GM18498 (cell line): ENCODE data around the gene NXNL2.

ENCODE experiments used
- ATAC-seq: cut with Tn5 transposase; IDR thresholded peaks from one replicate; pipeline ENCODE4 v1.9.1; 2021; ENCODE audit warnings: mild to moderate bottlenecking, moderate library complexity; ENCODE audit not compliant: unreplicated experiment

The NXNL2 gene

DNA sequence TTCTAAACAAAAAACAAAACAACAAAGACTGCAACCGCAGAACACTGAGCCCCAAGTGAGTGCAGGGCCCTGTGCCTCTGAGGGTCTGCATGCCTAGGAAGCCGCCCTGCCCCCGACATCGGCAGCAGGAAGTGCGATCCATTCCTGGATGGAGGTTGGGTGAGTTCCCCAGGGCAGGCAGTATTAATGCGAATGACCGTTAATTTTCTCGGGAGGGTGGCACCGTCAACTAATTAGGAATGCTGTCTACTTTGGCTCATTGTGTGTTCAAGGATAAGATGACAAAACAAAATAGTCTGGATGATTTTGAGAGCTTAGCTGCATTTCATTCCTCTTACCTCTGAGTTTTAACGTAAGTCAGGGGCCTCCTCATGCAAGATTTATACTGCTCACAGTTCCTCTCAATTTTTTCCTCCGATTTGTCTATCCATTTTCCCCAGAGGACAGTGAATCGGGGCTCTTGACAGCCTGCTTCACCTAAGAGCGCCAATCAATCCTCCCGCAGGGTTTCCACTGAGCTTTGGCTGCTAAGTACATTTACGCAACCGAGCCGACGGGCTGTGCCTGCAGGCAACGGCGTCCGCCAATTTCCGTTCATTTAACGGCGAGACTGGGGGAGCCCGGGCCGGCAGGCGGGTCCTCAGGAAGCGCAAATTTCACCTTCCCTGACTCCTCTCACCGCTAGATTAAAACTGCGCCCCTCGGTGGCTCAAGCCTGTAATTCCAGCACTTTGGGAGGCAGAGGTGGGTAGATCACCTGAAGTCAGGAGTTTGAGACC lies 2.9 kb upstream of the NXNL2 start:
- no peak for ATAC-seq

DNA sequence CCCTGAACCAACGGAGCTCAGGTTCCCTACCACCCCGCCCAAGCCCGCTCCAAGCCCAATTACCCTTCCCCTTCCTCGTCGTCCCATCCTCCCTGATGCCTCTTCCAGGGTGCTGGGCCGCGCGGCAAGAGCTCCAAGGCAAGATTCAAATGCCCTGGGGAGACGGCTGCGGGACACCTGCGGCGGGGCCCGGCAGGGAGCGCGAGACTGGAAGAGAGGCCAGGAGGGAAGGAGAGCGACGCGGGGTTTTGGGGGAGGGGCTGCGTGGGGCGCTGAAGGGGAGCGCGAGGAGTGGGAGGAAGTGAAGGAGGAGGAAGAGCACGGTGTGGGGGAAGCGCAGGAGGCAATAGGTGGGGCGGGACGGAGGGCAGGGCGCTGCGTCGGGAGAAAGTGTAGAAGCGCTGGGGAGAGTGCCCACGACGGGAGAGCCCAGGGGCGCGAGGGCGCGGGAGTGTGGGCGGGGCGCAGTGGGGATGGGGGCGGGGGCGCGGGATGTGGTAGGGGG lies 975 bp upstream of the NXNL2 start:
- no peak for ATAC-seq

DNA sequence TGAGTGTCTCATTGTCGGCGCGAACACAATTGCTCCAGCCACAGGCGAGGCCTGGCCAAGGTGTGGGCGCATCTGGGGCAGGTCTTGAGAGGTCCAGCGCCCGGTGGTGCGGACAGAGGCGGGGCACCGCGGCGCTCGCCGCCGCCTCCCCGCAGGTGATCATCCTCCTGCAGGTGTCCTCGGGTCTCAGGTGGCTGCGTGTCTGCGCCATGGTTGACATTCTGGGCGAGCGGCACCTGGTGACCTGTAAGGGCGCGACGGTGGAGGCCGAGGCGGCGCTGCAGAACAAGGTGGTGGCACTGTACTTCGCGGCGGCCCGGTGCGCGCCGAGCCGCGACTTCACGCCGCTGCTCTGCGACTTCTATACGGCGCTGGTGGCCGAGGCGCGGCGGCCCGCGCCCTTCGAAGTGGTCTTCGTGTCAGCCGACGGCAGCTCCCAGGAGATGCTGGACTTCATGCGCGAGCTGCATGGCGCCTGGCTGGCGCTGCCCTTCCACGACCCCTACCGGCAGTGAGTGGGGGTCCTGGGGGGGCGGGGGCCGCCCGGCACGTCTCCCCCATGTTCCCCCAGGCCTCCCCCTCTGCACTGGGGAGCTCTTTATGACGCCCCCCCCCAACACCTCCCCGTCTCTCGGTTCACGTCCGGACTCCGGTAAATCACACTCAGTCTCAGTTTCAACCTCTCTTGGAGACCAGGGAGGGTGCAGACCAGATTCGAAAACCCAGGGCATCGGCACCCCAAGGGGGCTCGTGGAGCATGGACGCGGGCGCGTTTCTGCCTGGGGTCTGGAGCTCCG lies 446 bp downstream of the NXNL2 start:
- no peak for ATAC-seq

DNA sequence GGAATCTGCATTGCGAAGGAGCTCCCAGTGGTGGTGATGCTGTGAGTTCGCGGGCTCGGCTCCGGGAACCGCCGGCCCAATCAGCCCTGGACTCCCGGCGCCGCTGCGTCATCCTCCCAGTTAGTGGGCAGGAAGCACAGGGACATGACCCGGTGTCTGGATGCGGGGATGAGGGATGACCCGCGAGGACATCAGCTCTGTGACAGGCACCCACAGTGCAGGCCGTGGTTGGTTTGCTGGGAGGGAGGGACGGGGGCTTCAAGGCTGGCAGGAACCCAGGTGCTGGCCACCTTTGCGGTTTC lies 996 bp downstream of the NXNL2 start:
- ATAC-seq: no peak

DNA sequence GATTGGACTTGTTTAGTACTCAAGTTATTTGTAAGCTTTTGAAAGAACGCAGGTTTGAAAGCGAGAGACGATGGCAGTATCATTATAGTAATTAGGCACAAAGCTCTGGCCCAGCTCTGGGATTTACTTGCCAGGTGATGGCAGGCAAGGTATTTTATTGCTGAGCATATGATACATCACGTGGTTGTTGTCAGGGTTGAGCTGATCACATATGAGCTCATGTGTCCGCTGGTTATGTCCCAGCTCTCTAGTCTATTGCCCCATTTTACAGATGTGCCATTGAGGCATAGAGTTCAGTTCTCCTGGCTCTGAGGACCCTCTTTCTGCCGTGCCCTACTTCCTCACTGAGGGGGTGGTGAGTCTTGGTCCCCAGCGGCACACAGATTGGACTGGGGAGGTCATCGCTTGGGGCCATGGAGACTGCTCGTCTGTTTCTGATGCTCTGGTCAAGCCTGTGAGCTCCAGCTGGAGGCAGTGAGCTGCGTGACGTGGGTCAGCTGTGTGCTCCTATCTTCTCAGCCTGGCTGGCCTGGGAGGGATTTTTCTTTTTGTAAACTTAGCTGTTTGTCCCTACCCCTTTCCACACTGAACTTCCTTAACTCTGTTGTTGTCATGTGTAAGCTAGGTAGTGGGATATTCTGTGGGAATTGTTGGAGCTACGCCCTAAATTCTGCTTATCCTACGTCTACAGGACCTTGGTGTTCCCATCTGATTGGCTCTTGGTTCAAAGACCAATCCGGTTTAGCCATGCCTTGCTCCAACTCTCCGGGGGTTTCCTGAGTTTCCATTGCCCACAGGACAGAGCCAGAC lies 2.2 kb downstream of the NXNL2 start:
- no peak for ATAC-seq

DNA sequence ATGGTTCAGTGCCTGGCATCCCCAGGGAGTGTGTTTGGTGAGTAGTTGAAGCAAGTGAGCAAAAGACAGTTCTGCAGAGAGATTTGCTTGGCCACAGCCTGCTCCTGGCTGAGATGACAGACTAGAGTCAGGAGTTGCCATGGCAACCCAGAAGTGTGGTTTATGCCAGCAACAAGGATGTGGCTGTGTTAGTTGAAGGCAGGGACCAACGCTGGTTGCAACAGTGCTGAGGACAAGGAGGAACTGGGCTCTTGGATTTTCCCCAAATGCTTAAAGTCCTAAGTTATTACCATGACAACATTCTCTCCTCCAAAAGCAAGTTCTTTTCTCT lies 2.7 kb downstream of the NXNL2 start:
- no peak for ATAC-seq

DNA sequence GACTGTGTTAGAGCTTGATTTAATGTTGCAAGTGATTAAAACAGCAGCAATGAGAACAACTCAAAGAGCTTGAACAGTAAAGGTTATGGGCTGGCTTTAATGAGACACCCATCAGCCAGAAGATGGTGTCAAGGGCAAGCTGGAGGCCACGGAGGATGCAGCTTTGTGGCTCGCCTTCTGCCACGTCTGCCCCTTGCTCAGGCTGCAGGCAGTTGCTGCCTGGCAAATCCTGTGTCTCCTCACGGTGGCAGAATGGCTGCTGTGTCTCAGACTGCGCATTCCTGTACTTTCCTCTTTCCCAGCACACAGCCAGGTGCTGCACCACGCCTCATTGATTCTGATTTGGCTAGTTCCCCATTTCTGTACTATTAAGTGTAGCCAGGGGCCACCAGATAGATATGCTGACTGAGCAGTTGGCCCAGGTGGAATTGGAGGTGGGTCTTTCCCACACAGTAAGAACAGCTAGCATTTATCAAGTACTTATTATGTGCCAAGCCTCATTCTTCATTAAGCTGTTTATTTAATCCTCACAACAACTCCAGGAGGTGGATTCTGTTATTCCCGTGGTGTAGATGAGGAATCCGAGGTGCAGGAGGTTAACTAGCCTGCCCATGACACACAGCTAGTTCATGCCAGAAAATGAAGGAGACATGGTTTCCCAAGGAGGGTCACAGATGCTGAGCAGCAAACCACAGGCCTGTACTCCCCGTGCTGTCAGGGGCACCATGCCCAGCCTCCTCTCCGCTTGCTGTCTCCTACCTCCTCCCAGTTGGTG lies 3.5 kb downstream of the NXNL2 start:
- no peak for ATAC-seq

DNA sequence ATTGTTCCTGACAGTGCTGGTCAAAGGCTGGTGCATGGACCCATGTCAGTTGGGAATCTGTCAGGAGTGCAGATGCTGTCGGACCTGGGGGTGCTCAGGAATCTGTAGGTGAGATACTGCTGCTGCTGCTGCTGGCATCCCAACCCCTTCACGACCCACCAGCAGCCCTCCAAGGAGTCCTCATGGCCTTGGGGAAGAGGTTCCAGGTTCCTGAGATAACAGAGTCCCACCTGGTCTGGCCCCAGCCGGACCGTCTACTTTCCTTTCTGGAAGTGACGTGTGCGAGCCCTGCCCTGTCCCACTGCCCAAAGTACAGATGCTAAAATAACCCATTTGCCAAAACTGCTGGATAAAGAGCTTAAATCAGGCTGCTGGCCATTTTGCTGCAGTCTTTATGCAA lies 4.3 kb downstream of the NXNL2 start:
- no peak for ATAC-seq

DNA sequence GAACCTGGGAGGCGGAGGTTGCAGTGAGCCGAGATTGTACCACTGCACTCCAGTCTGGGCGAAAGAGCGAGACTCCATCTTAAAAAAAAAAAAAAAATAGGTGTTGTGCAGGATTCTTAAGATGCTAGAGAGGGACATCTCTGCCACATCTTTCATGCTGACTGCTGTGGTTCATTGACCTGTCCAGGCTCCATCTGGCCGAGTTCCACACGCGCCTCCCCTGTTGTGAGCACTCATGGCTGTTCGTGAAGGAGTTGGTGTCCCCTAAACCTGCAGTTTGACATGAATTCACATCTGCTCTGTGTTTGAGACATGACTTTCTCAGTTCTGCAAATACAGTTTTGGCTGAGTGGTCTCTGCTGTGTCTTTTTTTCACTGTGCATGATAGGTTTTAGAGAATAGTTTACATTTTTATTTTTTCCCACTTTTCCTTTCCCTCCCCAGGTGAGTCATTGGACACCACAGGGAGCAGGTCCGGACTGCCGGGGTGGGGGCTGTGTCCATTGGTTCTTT lies 5.3 kb downstream of the NXNL2 start:
- ATAC-seq: no peak

DNA sequence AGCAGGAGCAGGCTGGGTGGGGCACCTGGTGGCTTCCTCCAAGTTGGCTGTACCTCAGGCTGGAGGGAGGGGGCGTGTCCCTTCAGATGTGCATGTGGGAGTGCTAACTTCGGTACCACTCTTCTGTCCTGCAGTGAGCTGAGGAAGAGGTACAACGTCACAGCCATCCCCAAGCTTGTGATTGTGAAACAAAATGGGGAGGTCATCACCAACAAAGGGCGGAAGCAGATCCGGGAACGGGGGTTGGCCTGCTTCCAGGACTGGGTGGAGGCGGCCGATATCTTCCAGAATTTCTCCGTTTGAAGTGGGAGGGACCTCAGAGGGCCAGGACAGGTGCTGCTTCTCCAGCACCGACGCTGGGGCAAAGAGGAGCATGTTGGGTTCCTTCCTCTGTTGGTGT lies 9.3 kb downstream of the NXNL2 start:
- no peak for ATAC-seq

DNA sequence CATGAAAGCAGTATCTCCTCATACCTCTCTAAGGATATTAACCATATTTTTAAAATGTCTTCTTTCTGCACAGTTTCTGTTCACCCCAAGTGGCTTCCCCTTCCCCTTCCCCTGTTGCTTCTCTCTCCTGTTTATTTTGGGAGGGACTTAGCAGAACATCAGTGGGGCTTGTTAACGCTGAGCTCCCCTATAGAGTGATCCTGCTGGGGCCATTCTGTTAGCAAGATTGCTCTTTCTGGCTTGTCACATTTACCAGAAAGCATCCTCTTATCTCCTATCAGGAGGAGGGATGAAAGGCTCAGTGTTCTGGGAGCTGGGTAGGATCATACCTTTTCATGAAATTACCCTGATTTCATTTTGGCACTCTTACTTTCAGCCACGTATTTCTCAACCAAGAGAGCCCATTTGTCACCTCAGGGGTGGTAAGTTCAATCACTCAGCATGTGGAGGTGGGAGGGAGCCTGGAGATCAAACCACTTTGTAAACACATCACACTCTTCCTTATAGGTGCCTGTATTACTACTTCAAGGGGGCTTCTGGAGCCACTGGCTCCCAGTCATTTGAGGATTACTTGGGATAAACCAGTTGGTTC lies 16.7 kb downstream of the NXNL2 start:
- ATAC-seq: no peak

DNA sequence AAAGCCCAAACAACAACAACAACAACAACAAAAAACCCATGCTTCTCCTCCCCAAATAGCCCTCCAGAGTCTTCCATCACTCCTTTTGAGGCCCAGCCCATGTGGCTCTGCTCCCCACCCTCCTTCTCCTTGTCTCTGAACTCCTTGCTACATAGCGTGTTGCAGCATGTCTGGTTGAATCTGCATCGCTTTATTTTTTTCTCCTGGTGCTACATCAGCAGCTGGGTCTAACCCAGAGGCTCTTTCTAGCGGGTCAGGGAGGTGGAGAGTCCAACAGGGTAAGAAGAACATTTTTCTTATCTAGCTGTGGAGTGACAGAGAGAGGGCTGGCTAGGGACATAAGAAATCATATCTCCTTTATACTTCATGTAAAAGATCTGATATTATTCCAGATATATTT lies 18.4 kb downstream of the NXNL2 start:
- no peak for ATAC-seq

DNA sequence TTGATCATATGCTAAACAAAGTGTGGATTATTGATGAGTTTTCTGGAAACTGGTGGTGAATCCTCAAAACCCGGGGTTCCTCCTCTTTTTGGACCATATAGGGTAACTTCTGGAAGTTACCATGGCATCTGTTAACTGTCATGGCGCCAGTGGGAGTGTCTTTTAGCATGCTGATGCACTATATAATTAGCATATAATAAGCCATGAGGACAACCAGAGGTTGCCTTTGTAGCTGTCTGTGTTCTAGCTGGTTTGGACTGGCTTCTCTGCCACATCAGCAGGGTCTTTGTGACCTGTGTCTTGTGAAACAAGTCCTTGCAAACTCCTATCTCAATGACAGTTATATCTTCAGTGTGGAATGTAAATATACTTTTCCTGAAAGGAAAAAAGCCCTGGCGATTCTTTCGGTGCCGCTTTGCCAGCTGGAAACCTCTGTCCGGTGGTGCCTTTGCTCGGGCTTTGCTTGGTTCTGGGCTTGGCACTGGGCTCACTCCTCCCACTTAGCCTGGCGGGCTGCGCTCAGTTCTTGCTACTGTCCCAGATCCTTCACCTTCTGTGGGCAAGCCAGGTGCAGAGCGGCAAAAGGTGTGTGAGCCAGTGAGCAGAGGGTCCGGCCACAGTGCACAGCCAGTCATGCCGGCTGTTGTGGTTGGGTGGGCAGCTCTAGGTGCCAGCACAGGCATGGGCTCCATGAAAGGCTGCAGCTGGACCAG lies 20.4 kb downstream of the NXNL2 start:
- ATAC-seq: no peak

DNA sequence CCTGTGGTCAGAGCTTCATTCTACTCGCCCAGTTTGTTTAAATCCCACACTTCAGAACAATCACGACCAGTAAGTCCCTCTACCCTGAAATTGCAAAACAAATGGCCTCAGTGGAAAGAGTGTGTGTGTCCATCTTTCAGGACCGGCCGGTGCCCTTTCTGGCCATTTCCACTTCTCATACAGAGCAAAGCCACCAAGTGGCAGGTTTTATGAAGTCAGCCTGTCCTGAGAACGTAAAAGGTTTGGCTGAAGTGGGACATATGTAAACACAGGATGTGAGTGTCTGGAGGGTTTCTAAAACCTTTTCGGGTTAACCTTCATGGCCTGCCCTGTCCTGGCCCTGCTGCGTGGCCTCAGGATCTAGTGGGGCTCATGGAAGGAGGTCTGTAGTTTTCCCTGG lies 24.7 kb downstream of the NXNL2 start:
- no peak for ATAC-seq

DNA sequence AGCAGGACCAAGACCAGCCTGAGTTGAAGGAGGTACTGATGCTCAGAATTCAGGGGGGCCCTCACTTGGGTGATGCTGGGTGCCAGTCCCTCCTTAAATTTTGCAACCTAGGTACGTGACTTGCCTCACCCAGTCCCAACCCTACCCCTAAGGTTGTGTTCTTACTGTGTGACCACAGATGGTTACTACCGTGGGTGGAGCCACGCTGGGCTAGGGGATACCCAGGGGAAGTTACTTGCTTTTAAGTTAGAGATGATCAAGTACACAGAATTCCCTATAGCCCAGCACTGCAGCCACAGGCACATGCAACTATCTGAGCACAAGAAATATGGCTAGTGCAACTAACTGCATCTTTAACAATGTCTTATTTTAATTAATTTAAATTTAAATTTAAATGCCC lies 32.9 kb downstream of the NXNL2 start:
- no peak for ATAC-seq

DNA sequence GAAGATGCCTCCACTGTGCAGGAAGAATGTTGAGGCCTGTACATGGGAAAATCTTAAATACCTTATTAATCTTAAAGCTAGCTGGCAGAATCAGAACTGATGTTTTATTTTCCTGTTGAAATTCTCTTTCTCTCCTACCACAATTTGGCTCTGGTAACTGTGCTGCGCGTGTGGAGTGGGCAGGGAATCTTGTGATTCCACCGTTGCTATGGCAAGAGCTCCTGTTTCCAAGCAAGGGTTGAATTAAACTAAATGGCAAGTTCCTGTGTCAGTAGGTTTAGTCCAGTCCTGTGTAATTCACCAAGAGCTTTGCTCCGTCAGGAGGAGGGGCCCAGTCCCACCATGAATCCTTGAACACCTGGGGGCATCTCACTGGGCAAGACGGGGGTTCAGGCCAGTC lies 36.4 kb downstream of the NXNL2 start:
- ATAC-seq: no peak

DNA sequence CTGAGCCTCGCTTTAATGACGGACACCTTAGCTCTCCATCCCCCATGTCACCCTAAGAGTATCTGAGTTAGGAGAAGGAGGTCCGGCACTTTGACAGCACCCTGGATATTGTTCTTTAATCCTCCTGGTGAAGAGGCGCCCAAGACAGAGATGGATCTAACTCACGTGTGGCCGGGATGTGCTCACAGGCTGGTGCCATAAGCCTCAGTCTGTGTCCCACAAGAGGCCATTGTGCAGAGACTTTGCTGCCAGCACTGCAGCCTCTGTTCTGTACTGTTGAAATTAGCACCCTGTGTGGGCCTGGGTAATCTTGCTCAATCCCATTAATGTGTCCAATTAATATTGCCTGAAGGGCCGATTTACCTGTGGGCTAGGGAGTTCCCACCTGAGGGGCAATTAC lies 37.7 kb downstream of the NXNL2 start:
- ATAC-seq: no peak

DNA sequence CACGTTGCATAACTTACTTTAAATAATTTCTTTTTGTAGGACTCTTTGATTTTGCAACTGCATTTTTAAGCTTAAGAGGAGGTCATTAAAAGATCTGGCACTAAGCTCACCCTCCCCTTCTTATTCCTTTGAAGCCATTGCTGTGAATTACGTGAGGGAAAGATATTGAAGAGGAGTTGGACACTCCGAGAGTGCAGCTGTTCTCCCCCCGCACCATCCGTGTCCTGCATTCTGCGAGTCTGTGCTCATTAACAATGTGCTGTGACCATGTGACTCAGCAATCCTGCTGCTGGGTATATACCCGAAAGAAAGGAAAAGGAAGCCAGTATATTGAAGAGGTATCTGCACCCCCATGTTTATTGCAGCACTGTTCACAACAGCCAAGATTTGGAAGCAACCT lies 40.0 kb downstream of the NXNL2 start:
- ATAC-seq: no peak

DNA sequence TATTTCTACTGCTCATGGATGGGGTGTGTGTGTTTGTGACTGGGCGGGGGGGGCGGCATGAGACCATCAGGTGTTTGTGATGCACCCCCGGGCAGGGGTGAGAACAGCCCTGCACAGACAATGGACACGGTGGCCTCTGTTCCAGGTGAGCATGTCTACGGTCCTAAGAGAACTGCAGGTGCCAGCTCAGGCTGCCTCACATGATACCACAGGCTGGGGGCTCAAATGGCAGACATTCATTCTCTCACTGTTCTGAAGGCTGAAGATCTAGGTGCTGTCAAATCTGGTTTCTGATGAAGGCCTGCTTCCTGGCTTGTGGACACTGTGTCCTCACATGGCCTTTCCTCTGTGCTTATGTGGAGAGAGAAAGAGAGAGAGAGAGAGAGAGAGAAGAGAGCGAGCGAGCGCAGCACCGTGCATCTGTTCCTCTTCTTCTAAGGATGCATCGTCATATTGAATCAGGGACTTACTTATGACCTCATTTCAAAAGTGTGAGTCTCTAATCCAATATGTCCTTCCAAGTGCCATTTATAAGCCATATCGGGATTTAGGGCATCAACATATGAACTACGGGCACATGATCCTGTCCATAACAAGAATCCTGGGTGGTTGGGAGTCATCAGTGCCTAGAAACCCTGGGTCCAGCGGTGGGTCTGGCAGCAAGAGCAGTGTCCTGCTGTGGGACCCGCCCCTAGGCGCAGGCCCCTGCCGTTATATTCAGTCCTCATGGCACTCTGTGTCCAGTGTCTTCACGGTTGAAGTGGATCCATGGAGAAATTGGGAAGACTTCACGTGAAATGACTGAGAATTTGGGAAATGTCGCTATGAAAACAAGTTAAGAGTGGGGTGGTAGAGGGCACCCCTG lies 42.5 kb downstream of the NXNL2 start:
- ATAC-seq: no peak
